GM12875 (cell line): Measurements from ENCODE around the gene PLEKHM2.

Experiments
- H3K4me3 ChIP-seq: one replicate; pipeline ENCODE4 v1.5.1; 2011; ENCODE audit warnings: low read depth, low read length, control low read depth
- CTCF ChIP-seq: IDR thresholded peaks from 2 replicates; pipeline ENCODE4 v1.5.1; 2011; ENCODE audit warnings: low read depth, mild to moderate bottlenecking, control low read depth, inconsistent platforms, low read length, moderate library complexity, borderline replicate concordance; ENCODE audit not compliant: insufficient read depth

The PLEKHM2 gene

DNA sequence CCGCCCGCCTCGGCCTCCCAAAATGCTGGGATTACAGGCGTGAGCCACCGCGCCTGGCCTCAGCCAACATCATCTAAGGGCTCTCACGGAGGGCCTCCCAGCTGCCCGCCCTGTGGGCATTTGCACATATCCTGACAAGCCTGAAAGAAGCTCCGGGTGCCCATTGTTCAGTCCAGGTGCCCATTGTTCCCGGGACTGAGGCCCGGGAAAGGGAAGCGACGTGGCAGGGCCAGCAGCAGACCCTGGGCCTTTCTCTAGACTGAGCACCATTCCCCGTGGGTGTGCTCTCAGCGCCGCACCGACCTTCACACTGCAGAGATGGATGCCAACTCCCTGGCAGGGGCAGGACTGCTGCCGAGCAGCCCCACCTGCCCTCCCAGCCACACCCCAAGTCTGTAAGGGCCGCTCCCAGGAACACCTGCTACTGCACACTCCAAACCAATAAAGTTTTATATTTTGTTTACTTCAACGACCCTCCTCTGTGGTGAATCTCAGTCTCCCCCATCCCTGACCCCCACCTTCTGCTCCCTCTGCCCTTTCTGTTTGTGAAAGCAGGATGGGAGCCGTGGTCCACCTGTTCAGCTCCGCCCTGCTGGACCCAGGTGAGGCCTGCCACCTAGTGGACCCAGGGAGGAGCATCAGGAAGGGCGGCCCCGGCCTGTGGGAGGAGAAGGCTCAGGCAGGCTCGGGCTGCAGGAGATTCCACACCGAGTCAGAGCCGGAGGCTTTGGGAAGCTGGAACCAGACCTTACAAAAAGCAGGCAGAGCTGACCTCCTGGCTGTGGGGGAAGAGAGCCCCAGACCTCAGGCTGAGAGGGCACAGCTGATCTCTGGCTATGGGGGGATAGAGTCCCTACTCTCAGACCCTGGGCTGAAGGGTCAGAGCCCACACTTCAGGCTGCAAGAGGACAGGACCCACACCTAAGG, 57.1 kb downstream of the PLEKHM2 start:
- TF ChIP-seq CTCF = peak; percentile 93
- H3K4me3 ChIP-seq = no peak overlapping the region

GRCh38 chr1:15742339-15742801, 58.2 kb downstream of the PLEKHM2 start, which contains the start of gene TMEM82:
TSS of gene TMEM82 (plus strand) at chr1:15742499. CDS start at chr1:15742560, 61 bp downstream.
- H3K4me3 ChIP-seq = no peak within 1 kb of the TSS
- TF ChIP-seq CTCF = no peak

DNA sequence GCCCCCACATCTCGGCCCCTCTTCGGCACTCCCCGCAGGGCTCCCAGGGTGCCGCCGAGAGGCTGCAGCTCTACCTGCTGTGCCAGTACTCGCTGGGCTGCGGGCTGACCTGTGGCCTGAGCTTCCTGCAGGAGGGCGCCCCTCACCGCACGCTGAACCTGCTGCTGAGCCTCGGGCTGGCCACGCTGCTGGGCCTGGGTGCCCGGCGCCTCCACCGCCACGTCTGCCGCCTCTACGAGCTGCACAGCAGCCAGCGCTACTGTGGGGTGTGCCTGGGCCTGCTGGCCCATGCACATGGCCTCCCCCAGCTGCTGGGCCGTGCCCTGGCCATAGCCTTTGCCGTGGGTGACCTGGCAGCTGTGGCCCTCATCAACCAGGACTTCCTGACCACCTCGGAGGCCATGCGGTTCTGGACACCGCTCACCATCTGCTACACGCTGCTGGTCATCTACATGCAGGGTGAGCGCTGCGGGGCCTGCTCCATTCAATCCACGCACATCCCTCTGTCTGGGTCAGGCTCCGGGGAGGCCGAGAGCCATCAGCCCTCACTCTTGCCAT, 60.1 kb downstream of the PLEKHM2 start:
- H3K4me3 ChIP-seq = no peak overlapping the region
- no peak for TF ChIP-seq CTCF

- no peak for TF ChIP-seq CTCF
- no peak overlapping the region for H3K4me3 ChIP-seq
Measured at GRCh38 chr1:15747378-15747777, 63.3 kb downstream of the PLEKHM2 start.

GRCh38 chr1:15748264-15748663, 64.1 kb downstream of the PLEKHM2 start:
- H3K4me3 ChIP-seq = no peak overlapping the region
- TF ChIP-seq CTCF = no peak

- no peak overlapping the region for H3K4me3 ChIP-seq
Measured at GRCh38 chr1:15748690-15749398, 64.7 kb downstream of the PLEKHM2 start.

More at GRCh38 chr1:15748690-15749398, 64.7 kb downstream of the PLEKHM2 start:
- TF ChIP-seq CTCF = no peak
